OCI-LY3 (cell line): ENCODE measurements around the gene GH1.

Source experiments
- H2AFZ ChIP-seq: fragments of 200-600, 300-600 bp; shearing (Covaris generic); 2 replicates; pipeline ENCODE4 v1.6.0; 2014; ENCODE audit warnings: antibody characterized with exemption, low read depth, low read length
- H3K27ac ChIP-seq: fragments of 200-600, 300-600 bp; sonication (generic); 2 replicates; pipeline ENCODE4 v1.5.1; 2014; ENCODE audit warnings: mild to moderate bottlenecking, low read length, moderate library complexity, mixed read lengths
- H3K27me3 ChIP-seq: fragments of 200-600, 300-600 bp; sonication (generic); 2 replicates; pipeline ENCODE4 v1.6.1; 2014; ENCODE audit warnings: low read depth, low read length, mixed read lengths
- H3K36me3 ChIP-seq: fragments of 200-600, 300-600 bp; sonication (generic); replicated peaks from 2 replicates; pipeline ENCODE3; 2014; ENCODE audit warnings: low read depth, low read length, mixed read lengths
- H3K4me1 ChIP-seq: fragments of 300-600, 200-600 bp; sonication (generic); 2 replicates; pipeline ENCODE4 v1.6.1; 2014; ENCODE audit warnings: low read length, mixed read lengths
- H3K4me2 ChIP-seq: fragments of 200-600, 300-600 bp; sonication (generic); 2 replicates; pipeline ENCODE4 v1.6.1; 2014; ENCODE audit warnings: low read length, mixed read lengths
- H3K4me3 ChIP-seq: fragments of 300-600, 200-600 bp; sonication (generic); 2 replicates; pipeline ENCODE4 v1.5.1; 2014; ENCODE audit warnings: antibody characterized with exemption, mild to moderate bottlenecking, low read length, moderate library complexity
- H3K79me2 ChIP-seq: fragments of 300-600, 200-600 bp; shearing (Covaris generic); 2 replicates; pipeline ENCODE4 v1.6.1; 2014; ENCODE audit warnings: mild to moderate bottlenecking, low read length, mixed read lengths
- H3K9ac ChIP-seq: fragments of 300-600, 200-600 bp; shearing (Covaris generic); 2 replicates; pipeline ENCODE4 v1.6.0; 2014; ENCODE audit warnings: mild to moderate bottlenecking, low read length, moderate library complexity
- H3K9me3 ChIP-seq: fragments of 200-600, 300-600 bp; shearing (Covaris generic); 2 replicates; pipeline ENCODE4 v1.6.1; 2014; ENCODE audit warnings: low read length, mixed read lengths; ENCODE audit not compliant: insufficient read depth
- H4K20me1 ChIP-seq: fragments of 200-600, 300-600 bp; sonication (generic); 2 replicates; pipeline ENCODE4 v1.6.1; 2016; ENCODE audit warnings: low read length, mixed read lengths; ENCODE audit not compliant: insufficient read depth
- CTCF ChIP-seq: fragments of 200-600, 300-600 bp; sonication (generic); IDR thresholded peaks from 2 replicates; pipeline ENCODE4 v1.5.1; 2014; ENCODE audit warnings: antibody characterized with exemption, low read length, low read depth
- EZH2phosphoT487 ChIP-seq: fragments of 200-600 bp; shearing (Covaris generic); IDR thresholded peaks from 2 replicates; pipeline ENCODE4 v1.6.1; 2018; ENCODE audit warnings: antibody characterized with exemption, mixed run types, low read depth

GH1 gene

DNA sequence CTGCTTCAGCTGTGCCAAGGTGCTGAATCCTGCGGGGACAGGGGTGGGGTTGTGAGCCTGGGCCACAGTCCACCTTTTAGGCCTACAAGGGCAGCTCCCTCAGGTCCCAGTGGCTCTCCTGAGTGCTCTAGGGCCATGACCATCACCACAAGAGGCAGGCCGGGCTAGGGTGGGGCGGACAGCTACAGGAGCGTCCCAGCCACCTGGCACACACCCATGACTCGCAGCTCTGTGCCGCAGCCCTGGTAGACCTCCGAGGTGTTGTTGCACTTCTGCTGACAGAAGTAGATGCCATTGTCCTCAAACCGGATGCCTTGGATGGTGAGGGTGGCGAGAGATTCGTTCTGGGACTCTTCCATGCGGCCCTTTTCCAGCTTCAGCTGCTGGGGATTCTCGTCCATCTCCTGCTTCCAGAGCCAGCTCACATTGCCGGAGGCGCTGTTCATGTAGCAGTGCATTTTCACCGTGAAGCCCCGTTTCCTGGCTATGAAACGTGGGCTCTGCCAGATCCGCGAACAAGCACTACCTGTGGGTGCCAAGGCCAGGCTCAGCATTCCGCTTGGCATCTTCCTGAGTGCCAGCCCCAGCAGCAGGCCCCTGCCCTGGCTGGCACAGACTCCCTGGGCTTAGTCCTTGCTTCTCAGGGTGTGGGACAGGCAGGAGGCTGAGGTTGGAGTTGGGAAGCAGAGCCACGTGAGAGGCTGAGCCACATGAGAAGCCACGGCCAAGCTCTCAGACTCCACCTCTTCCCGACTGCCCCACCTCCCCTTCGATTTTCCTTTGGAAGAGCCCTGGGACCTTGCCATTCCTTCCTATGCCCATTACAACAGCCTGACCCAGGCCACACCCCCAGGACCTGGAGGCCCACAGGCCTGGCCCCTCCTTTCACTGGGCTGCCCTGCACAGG is 11.5 kb upstream of the GH1 start:
- Histone ChIP-seq H3K9ac (peak overlapping the region; percentile 86), H2AFZ (no peak overlapping the region)

GRCh38 chr17:63928966-63929695 is 10.5 kb upstream of the GH1 start:
- Histone ChIP-seq H3K4me3 (no peak overlapping the region), H2AFZ (no peak overlapping the region), H3K79me2 (peaks cover 31% of the 10 kb centered on the region), H3K27me3 (no peaks in the 10 kb centered on the region), H3K4me1 (peaks cover 79% of the 10 kb centered on the region), H3K4me2 (no peak overlapping the region), H3K27ac (no peak overlapping the region; the same call in 1 of the 2 replicates), H3K9ac (no peak overlapping the region), H3K36me3 (peaks cover 38% of the 10 kb centered on the region), H3K9me3 (no peaks in the 10 kb centered on the region; the same call in 1 of the 2 replicates), H4K20me1 (peaks cover 16% of the 10 kb centered on the region; the same call in 1 of the 2 replicates)
- TF ChIP-seq CTCF = no peak
- TF ChIP-seq EZH2phosphoT487 = no peak

More for the DNA sequence above, 11.5 kb upstream of the GH1 start:
- H4K20me1 ChIP-seq = peaks cover 16% of the 10 kb centered on the region; the same call in 1 of the 2 replicates
- no peaks in the 10 kb centered on the region for H3K27me3 ChIP-seq
- peaks cover 31% of the 10 kb centered on the region for H3K79me2 ChIP-seq
- H3K9me3 ChIP-seq = no peaks in the 10 kb centered on the region; the same call in 1 of the 2 replicates
- peaks cover 76% of the 10 kb centered on the region for H3K4me1 ChIP-seq
- H3K4me3 ChIP-seq = peak overlapping the region; percentile 82
- peak overlapping the region; percentile 91 for H3K4me2 ChIP-seq
- peak overlapping the region; percentile 77; the same call in 1 of the 2 replicates for H3K27ac ChIP-seq
- no peak for TF ChIP-seq CTCF
- no peak for TF ChIP-seq EZH2phosphoT487
- H3K36me3 ChIP-seq = peaks cover 38% of the 10 kb centered on the region

DNA sequence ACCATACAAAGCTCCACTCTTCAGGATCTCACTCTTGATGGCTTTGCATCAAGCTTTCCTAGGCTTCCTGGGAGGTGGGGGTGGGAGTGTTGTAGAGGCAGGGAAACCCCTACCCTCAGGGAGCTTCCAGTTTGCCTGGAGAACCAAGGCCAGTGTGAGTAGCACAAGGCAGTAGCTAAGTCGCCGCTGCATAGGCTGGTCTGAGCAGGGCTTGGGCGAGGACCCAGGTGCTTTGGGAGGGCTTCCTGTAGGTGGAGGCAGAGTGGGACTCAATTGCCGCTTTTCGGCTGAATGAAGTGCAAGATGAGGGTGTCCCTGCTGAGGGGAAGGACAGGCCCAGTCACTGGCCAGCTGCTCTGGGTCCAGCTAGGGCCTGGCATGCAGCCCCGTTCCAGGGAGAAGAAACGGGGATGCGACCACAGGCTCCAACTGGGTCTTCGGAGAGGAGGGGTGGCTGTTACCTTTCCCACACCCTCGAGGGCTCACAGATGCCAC is 9.6 kb upstream of the GH1 start:
- peak overlapping the region; percentile 94 for H3K27ac ChIP-seq
- peak overlapping the region; percentile 55 for H3K4me2 ChIP-seq
- peaks cover 79% of the 10 kb centered on the region for H3K4me1 ChIP-seq
- peaks cover 16% of the 10 kb centered on the region; the same call in 1 of the 2 replicates for H4K20me1 ChIP-seq
- H3K4me3 ChIP-seq = 0 out of 2 replicates have a peak overlapping the region, but pooled peaks have one; percentile 12
- peaks cover 38% of the 10 kb centered on the region for H3K36me3 ChIP-seq
- H3K9ac ChIP-seq = peak overlapping the region; percentile 50; the same call in 1 of the 2 replicates
- no peak overlapping the region for H2AFZ ChIP-seq
- peaks cover 31% of the 10 kb centered on the region for H3K79me2 ChIP-seq
- H3K9me3 ChIP-seq = no peaks in the 10 kb centered on the region; the same call in 1 of the 2 replicates
- no peaks in the 10 kb centered on the region for H3K27me3 ChIP-seq
- TF ChIP-seq EZH2phosphoT487 (no peak), CTCF (no peak)
